Activated T-cell treated with anti-CD3 and anti-CD28 coated beads, Interleukin-2, amount 50 U/mL, for 24 hours (primary cell): ENCODE data around the gene LDHB.
"Not testable (repeated sequence)": the region's sequence is repeated elsewhere in the genome, so short reads cannot be mapped to it uniquely, and the experiment has no call there.

Source experiments
- DNase-seq: peaks from one replicate; pipeline ENCODE4 v3.0.0-alpha.2; 2020
- H3K27ac Mint-ChIP-seq: 2 replicates; pipeline ENCODE4 v1.8.0; 2020; ENCODE audit warnings: mild to moderate bottlenecking, mixed read lengths
- H3K27me3 Mint-ChIP-seq: 2 replicates; pipeline ENCODE4 v1.8.0; 2020; ENCODE audit warnings: mixed read lengths
- H3K36me3 Mint-ChIP-seq: 2 replicates; pipeline ENCODE4 v1.8.0; 2020; ENCODE audit warnings: low read depth, mixed read lengths
- H3K4me1 Mint-ChIP-seq: 2 replicates; pipeline ENCODE4 v1.8.0; 2020; ENCODE audit warnings: low read depth, mixed read lengths
- H3K4me3 Mint-ChIP-seq: 2 replicates; pipeline ENCODE4 v1.8.0; 2020; ENCODE audit warnings: mild to moderate bottlenecking, moderate library complexity, mixed read lengths
- H3K9me3 Mint-ChIP-seq: 2 replicates; pipeline ENCODE4 v1.8.0; 2020; ENCODE audit warnings: mixed read lengths

Gene LDHB

DNA sequence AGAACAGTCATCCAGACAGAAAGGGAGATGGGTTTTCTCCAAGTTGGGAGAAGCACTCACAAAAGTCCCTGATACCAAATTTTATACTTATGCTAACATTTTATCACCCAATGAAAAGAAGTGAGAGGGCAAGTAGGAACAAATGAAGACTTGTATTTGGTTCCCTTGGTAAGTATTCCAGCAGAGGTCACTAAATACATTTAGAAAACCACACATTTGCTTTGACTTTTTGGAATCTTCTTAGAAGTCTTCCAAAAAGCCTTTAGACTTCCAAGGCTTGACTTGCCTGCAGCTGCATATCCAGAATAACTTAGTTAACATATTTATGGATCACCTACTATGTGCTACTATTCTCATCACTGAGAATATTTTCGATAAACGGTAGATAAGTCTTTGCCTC, 49.9 kb downstream of the LDHB start:
- Mint-ChIP-seq H3K4me1 (peaks cover 5% of the 10 kb centered on the region), H3K27me3 (no peaks in the 10 kb centered on the region), H3K27ac (no peak overlapping the region), H3K36me3 (no peaks in the 10 kb centered on the region), H3K9me3 (no peaks in the 10 kb centered on the region), H3K4me3 (no peak overlapping the region)
- no peak for DNase-seq

DNA sequence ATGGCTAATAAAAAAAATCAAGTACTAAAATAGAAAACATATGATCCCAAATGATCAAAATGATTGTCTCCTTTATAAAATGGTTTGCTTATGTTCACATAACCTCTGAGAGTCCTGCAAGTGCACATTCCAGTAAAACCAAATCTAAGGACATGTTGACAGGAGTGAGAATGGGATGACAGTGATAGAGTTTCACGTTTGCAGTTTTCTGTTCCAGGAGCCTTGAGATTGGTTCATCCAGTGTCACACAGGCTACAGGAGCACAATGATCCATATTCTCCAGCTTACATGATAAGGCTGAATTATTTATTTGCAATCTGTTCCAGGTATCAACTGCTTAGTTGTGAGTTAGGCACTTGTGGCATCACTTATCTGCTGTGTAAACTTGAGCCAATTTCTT, 51.5 kb downstream of the LDHB start:
- Mint-ChIP-seq H3K4me1 (peaks cover 1% of the 10 kb centered on the region), H3K9me3 (no peaks in the 10 kb centered on the region), H3K27ac (no peak overlapping the region), H3K36me3 (no peaks in the 10 kb centered on the region), H3K27me3 (no peaks in the 10 kb centered on the region), H3K4me3 (no peak overlapping the region)
- no peak for DNase-seq

DNA sequence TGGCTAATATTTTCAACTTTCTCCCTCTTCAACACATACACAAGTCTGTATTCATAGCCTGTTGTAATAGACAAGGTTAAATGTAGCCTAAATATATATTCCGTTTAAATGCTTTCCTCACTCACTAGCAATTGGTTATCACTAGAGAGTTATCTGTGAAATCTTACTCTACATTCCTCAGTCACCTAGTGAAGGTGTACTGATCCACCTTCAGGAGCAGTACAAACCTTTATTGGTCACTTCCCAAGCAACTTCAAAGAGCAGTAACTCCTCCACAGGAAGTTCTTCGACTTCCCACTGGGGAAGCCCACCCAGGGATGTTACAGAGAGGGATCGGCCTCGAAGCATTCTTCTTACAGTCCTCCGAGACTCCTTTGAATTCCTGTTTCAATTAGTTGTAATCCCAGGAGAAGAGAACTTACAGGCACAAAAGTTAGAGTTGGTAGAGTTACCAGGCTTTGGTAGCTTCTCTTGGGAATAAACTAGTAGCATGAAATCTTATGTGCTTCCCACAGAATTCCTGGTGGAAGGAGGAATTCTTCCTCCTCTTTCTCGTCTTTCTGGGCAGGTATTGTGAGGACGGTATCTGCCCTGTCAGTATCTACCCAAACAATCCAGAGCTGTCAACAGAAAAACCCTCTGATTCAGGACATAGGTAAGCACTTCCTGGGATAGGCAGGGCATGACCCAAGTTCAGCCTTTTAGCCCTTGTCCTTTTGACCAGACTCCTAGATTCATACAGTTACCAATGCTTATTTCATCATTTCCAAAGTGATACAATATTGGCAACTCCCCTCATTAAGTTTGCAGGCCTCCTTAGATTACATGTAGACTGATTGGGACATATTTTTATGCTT, 53.2 kb downstream of the LDHB start, which contains the start of gene GYS2:
GYS2 (minus strand) TSS at position 603 of the 857 bp plus-strand sequence; CDS start at position 348, 255 bp downstream.
- H3K27ac Mint-ChIP-seq: no peak within 1 kb of the TSS
- no peaks in the 10 kb centered on the region for H3K4me1 Mint-ChIP-seq

DNA sequence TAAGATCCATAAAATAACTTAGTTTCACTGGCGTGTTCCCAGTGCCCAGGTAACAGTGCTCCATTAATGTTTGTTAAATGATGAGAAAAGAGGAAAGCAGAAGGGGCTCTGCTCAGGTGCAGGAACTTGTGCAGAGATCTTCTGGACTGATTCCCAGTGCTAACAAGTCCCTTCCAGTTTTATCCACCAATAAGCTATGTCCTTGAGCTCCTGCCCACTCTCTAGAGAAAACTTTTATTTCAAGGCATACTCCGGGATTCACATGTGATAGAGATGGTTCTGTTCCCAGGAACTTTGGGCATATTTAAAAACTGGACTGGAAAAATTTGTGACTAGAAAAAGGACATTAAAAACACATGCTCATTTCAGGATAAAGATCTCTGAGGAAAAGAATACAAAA, 54.9 kb downstream of the LDHB start:
- no peak overlapping the region for H3K4me3 Mint-ChIP-seq
- H3K36me3 Mint-ChIP-seq: no peaks in the 10 kb centered on the region
- no peaks in the 10 kb centered on the region for H3K9me3 Mint-ChIP-seq
- H3K4me1 Mint-ChIP-seq: no peaks in the 10 kb centered on the region
- no peak for DNase-seq
- H3K27me3 Mint-ChIP-seq: no peaks in the 10 kb centered on the region
- no peak overlapping the region for H3K27ac Mint-ChIP-seq

More for the DNA sequence above, 53.2 kb downstream of the LDHB start, which contains the start of gene GYS2:
- Mint-ChIP-seq H3K27me3 (no peaks in the 10 kb centered on the region), H3K36me3 (no peaks in the 10 kb centered on the region), H3K4me3 (no peak within 1 kb of the TSS), H3K9me3 (no peaks in the 10 kb centered on the region)
- DNase-seq: no peak

DNA sequence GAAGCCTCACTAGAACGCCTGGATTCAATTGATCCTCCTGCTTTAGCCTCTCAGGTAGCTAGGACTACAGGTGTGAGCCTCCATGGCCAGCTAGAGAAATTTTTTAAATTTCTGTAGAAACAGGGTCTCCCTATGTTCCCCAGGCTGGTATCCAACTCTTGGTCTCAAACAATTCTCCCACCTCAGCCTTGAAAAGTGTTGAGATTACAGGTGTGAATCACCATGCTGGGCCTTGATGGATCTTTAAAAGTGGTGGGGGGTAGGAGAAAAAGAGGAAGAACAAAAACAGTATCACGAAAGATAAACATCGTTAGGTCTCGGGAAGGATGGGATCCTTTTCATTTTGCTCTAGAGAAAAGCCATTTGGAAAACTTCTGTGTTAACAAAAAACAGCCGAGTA, 57.4 kb downstream of the LDHB start:
- no peak overlapping the region for H3K4me3 Mint-ChIP-seq
- no peak for DNase-seq
- H3K36me3 Mint-ChIP-seq: no peaks in the 10 kb centered on the region
- H3K9me3 Mint-ChIP-seq: no peaks in the 10 kb centered on the region
- H3K27ac Mint-ChIP-seq: no peak overlapping the region
- H3K4me1 Mint-ChIP-seq: no peaks in the 10 kb centered on the region
- no peaks in the 10 kb centered on the region for H3K27me3 Mint-ChIP-seq

DNA sequence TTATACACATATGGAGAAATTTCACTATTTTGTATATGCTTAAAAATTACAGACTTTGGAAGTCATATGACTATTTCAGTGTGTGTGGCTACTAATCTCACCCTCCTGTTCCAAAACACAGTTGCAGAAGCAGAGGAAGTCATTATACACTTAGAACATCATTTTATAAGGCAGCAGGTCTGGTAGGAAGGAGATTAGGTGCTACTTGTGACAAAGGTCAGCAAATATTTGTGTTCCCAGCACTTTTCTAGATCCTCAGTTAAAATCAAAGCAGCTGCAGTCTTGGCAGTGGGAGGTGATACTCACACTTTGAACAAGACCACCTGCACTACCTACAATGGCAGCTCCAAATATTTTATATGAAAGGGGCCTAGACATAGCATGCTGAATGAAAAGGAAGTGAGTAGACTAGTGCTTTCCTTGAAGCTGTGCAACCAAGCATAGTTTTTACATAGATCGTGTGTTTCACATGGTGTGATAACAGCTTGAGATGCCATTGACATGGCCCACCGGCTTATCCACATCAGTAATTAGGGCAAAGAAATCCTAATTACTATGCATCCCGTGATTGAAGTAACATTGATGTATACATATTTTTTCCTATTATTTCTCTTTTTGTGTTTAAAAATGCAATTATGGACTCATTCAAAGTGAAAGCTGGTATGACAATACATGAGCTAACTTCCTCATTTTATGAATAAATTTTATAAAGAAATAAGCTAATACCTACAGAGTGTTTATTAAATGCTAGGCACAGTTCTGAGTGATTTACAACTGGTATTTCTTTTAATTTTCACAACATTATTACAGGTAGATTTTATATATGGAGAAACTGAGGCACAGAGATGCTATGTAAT, 58.3 kb downstream of the LDHB start:
- Mint-ChIP-seq H3K27me3 (no peaks in the 10 kb centered on the region), H3K36me3 (no peaks in the 10 kb centered on the region), H3K4me1 (no peaks in the 10 kb centered on the region), H3K9me3 (no peaks in the 10 kb centered on the region), H3K4me3 (no peak overlapping the region), H3K27ac (no peak overlapping the region)
- no peak for DNase-seq

DNA sequence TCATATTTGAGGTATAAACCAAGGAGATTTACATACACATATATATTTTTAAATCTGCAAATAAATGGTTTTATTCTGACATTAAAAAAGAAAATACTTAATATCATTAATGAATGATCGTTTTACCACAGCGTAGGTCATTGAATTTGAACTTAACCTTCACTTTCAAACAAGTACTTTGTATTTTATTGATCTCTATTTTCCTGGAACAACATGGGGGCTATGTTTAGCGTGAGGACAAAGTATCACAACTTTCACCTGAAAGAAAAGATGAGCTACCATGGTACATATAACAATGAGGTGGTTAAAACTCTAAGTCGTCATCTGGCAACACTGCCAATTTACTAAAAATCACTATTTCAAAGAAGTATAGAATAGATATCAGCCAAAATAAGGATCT, 59.0 kb downstream of the LDHB start:
- no peaks in the 10 kb centered on the region for H3K27me3 Mint-ChIP-seq
- H3K27ac Mint-ChIP-seq: no peak overlapping the region
- no peak overlapping the region for H3K4me3 Mint-ChIP-seq
- H3K9me3 Mint-ChIP-seq: no peaks in the 10 kb centered on the region
- H3K36me3 Mint-ChIP-seq: no peaks in the 10 kb centered on the region
- no peaks in the 10 kb centered on the region for H3K4me1 Mint-ChIP-seq
- no peak for DNase-seq

DNA sequence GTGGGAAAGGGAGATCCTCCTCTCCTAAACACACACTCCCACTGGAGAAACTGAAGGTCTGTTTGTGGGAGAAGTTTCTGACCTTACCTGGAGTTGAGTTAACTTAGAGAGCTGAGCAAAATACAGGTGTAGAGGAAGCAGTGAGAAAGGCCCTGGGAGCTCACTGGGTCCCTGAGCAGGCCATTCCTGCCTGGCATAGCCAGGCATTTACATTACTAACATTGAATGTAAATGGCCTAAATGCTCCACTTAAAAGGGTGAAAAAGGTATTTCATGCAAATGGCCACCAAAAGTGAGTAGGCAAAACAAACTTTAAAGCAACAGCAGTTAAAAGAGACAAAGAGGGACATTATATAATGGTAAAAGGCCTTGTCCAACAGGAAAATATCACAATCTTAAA, 62.3 kb downstream of the LDHB start:
- H3K9me3 Mint-ChIP-seq: peaks cover 22% of the 10 kb centered on the region
- not testable (repeated sequence) for H3K27me3 Mint-ChIP-seq, H3K27ac Mint-ChIP-seq

DNA sequence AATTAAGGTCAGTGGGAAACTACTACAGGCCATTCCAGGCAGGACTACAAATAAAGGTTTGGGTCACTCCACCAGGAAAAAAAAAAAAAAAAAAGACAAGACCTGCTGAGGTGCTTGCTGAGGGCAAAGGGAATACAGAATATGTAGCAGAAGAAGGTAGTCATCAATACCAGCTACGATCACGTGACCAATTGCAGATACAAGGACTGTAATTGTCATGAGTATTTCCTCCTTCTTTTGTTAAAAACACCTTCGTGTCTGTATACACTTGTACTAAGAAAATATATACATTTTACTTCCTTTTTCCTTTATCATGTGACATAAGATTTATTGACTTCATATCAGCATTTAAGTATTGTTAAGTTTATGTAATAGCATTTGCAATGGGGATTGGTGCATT, 72.2 kb downstream of the LDHB start:
- Mint-ChIP-seq H3K4me1 (no peaks in the 10 kb centered on the region), H3K27me3 (peaks cover 6% of the 10 kb centered on the region), H3K27ac (no peak overlapping the region), H3K4me3 (no peak overlapping the region), H3K9me3 (peaks cover under 1% of the 10 kb centered on the region), H3K36me3 (no peaks in the 10 kb centered on the region)
- no peak for DNase-seq

More for the DNA sequence above, 62.3 kb downstream of the LDHB start:
- not testable (repeated sequence) for H3K4me1 Mint-ChIP-seq, H3K36me3 Mint-ChIP-seq, H3K4me3 Mint-ChIP-seq, DNase-seq
